ENCODE data around the gene TSPAN5.

- TF ChIP-seq, protein P1, sequence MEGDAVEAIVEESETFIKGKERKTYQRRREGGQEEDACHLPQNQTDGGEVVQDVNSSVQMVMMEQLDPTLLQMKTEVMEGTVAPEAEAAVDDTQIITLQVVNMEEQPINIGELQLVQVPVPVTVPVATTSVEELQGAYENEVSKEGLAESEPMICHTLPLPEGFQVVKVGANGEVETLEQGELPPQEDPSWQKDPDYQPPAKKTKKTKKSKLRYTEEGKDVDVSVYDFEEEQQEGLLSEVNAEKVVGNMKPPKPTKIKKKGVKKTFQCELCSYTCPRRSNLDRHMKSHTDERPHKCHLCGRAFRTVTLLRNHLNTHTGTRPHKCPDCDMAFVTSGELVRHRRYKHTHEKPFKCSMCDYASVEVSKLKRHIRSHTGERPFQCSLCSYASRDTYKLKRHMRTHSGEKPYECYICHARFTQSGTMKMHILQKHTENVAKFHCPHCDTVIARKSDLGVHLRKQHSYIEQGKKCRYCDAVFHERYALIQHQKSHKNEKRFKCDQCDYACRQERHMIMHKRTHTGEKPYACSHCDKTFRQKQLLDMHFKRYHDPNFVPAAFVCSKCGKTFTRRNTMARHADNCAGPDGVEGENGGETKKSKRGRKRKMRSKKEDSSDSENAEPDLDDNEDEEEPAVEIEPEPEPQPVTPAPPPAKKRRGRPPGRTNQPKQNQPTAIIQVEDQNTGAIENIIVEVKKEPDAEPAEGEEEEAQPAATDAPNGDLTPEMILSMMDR (IDR thresholded peaks at IDR 0.05; ENCODE audit: poor library complexity) = no peak
- no peak for TF ChIP-seq EZH2 (IDR thresholded peaks at IDR 0.05; ENCODE audit: borderline replicate concordance)
Measured at GRCh38 chr4:98573791-98574190, 84.6 kb downstream of the TSPAN5 start.

Data from hepatocyte (in vitro differentiated cells).